Stimulated activated CD4-positive, alpha-beta T cell treated with anti-CD3 and anti-CD28 coated beads, TNF-alpha, amount 100 ng/mL, for 1 hour (primary cell): ENCODE data around the gene TGFBRAP1.

Experiments used
- DNase-seq, 3 donors: peaks; one replicate each; pipeline ENCODE4 v3.0.0-alpha.2; 2020; ENCODE audit warnings: low read depth in 3 of 3, low spot score in 1 of 3

TGFBRAP1 gene

GRCh38 chr2:105239924-105240323, 89.6 kb downstream of the TGFBRAP1 start:
- no peak for DNase-seq

GRCh38 chr2:105238664-105239240, 90.8 kb downstream of the TGFBRAP1 start:
- no peak for DNase-seq

- peak in 1 of 3 donors; percentile 7 for DNase-seq
Measured at GRCh38 chr2:105237045-105237765, 92.3 kb downstream of the TGFBRAP1 start.

GRCh38 chr2:105236060-105236424, 93.5 kb downstream of the TGFBRAP1 start:
- DNase-seq = no peak

GRCh38 chr2:105235388-105236059, 94.0 kb downstream of the TGFBRAP1 start:
- peak in 1 of 3 donors; percentile 58 for DNase-seq

- no peak for DNase-seq
Measured at GRCh38 chr2:105231232-105231619, 98.3 kb downstream of the TGFBRAP1 start.

- no peak for DNase-seq
Measured at GRCh38 chr2:105224444-105224843, 105.1 kb downstream of the TGFBRAP1 start.

GRCh38 chr2:105220604-105221003, 108.9 kb downstream of the TGFBRAP1 start:
- no peak for DNase-seq

GRCh38 chr2:105215586-105216192, 113.8 kb downstream of the TGFBRAP1 start:
- DNase-seq = no peak
